T-helper 1 cell (primary cell): Measurements from ENCODE around the gene SORCS2.

ENCODE experiments used
- DNase-seq, 5 donors: peaks; one replicate each; pipeline ENCODE4 v3.0.0-alpha.2; 2012 to 2020

SORCS2 gene

DNA sequence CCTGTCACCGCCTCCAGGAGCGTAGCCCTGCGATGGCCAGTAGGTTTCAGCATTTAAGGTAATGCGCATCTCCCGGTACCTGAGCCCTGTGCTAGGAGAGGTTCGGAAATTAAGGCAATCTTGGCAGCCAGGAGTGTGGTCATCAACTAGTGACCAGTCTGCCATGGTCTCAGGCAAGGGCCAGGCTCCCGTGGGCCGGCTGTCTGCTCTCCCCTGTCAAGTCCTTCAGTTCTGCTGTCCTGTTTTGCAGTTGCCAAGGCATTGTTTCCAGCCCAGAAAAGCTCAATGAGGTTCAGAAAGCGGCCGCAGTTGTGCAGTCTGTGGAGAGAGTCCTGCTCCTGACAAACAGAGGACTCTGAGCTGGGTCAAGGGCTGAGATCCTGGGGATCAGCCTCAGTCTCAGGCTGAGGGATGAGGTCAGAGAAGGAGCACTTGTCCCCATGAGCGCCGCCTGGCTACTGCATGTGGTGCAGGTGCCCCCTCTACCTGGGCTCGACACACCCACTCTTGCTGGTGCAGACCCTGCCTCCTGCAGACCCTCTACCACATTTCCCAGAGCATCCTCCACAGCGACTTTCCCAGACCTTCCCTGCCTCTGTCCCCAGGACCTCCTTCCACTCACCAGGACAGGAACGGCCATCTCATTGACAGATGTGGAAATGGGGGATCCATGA is 295.8 kb downstream of the SORCS2 start:
- no peak for DNase-seq

DNA sequence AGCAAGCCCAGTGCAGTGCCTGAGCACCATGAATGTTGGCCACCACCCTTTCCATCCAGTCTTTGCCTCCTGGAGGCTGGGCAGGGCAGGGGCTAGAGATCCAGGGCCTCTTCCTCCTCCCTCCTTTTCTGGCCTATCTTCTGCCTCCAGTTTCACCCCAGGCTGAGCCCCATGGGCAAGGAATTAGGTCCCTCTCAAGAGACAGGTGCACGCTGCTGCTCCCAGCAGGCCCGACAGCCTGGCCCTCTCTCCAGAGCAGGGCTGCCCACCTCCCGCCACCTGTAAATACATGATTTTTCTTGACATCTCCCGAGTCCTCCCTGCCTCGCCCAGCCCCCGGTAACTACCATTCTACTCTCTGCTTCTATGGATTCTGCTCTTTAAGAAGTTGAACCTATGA is 299.6 kb downstream of the SORCS2 start:
- DNase-seq: no peak

DNA sequence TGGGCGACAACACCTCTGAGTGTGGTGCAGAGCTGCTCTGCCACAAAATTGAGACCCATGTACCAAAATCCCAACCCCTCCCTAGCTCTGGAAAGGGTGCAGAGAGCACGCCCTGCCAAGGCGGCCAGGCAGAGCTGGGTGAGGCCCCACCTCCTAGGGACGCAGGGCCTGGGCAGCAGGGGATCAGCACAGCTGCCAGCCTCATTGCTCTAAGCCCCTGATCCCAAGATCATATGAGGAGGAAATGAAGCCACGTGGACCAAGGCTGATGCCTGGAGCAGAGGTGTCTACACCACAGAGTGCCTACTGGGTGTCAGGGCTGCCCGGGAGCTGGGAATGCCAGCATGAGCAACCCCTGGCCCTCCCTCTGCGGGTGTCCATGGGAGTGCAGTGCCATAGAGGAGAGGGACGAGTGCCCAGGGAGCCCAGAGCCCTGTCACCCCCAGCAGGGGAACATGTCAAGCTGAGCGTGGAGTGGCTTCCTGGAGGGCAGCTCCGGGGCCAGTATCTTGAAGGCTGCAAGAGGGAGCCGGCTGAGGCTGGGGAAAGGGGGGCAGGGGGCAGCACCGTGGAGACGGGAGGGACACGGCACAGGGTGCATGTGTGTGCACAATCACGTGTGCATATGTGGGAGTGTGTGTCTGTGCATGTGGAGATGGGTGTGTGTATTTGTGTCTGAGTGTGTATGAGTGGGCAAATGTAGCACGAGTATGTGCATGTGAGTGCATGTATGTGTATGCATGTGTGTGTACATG is 306.3 kb downstream of the SORCS2 start:
- DNase-seq: no peak

DNA sequence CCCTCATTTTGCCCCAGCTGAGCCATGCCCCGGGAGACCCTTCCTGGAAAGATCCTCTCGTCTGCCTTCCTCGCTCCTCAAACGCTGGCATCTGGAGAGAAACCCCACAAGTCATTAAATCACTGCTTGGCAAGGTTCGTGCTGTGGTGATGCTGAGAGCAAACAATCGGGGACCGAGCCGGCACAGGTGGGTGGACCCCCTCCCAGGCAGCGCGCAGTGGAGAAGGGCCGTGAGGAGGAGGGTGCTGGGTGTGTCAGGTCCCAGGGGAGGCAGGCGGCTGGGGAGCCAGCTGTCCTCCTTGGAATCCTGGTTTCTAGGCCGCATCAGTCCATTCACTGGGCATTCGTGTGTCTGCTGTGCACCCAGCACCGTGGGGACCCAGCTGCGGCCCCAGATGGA is 307.3 kb downstream of the SORCS2 start:
- DNase-seq: no peak

DNA sequence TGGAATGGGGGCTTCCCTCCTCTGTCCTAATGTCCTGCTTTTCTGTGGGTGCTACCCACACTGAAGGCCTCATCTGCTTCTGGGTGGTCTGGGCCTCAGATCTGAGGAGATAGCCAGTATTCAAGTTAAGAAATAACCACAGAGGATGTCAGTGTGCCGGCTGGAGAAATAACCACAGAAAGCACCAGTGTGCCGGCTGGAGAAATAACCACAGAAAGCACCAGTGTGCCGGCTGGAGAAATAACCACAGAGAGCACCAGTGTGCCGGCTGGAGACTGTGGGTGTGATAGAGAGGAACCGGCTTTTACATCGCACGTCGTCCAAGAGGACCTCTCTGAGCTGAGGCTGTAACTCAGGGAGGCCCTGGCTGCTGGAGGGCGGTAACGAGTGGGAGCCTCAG is 308.1 kb downstream of the SORCS2 start:
- no peak for DNase-seq

DNA sequence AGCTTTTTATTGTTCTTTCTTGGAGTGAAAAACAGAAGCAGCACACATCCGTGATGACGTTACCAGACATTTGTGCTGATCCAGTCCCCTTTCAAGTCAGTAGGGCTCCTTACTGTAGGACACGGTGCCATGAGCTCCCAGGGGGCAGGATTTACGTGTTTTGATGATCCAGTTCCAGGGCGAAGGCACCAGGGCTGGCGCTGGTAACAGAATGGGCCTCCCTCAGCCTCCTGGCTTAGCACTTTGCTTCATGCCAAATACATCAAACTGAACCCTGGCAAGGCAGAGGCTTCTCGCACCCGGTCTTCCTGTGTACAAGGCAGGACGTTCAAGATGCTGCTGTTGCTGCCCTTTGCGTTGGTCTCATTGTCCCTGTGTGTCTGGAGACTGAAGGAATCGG is 309.0 kb downstream of the SORCS2 start:
- no peak for DNase-seq

DNA sequence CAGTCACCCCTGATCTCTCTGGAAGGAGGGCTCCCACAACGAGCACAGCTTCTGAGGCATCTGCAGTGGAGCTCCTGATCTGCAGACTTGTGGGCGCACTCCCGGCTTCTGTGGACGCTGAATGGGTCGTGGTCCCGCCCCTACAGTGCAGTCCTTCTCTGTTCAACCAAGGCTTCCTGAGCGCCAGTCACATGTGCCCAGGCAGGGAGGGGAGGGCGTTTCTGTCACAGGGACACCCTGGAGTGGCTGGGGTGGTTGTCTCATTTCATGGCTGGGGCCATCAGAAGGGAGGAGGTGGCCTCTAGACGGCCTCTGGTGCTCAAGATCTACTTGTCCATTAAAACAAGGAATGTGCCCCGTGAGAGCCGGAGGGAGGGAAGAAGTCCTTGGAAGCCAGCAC is 309.5 kb downstream of the SORCS2 start:
- DNase-seq: no peak

DNA sequence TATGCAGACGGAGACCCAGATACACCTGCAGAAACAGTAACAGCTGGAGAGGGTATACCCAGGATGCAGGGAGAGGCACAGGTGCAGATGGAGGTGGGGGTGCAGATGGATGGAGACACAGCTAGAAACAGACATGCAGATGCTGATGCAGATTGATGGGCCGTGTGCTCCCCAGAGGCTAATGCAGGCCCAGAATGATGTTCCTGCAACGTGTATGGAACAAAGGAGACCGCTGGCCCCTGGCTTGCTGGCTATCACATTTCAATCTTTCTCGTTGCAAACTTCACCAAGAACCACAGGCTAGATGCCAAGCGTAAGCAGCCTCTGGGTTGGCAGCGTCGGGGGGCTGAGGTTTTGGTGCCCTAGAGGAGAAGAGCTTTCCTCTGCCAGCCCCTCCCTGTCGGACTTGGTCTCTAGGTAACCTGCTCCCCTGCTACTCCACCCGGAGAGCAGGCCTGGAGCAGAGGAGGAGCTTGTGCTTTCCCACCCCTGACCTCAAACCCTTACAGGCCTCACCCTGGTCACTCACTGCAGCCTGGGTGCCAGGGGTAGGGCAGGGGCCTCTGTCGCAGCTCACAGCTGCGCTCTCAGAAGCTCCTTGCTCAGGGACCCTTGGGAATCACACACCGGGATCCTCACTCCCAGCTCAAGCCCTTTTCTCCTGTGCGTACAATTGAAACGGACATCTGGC is 311.4 kb downstream of the SORCS2 start:
- DNase-seq: no peak

DNA sequence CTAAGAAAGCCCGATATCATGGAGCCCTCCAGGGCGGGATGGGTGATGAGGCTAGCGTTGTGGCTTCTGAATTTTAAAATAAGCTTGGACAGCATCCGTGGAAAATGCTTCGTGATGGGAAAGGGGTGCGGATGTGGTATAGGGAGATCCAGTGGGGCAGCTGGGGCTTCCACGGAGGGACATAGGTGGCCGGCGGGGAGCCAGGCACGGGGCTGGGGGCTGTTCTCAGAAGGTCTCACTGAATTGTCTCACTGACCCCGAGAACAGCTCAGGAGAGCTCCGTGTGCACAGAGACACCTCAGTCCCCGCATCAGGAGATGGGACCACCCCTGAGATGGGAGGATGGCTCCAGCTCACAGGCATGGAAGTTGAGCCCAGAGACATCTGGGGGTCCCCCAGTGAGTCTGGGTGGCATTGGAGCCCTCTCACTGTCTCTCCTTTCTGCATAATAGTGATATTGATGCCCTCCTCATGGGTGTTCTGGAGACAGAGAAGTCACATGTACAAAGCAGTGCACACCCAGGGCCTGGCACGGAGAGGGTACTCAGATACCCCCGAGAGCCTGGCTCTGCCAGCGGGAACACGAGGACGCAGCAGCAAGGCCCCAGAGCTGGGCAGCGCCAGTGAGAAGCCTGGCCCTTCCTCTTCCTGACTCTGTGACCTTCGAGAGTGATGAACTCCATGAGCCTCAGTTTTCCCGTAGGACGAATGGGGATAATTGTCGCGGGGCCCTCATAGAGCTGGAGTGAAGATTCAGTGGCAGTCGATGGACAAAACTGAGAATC is 313.0 kb downstream of the SORCS2 start:
- DNase-seq: no peak

DNA sequence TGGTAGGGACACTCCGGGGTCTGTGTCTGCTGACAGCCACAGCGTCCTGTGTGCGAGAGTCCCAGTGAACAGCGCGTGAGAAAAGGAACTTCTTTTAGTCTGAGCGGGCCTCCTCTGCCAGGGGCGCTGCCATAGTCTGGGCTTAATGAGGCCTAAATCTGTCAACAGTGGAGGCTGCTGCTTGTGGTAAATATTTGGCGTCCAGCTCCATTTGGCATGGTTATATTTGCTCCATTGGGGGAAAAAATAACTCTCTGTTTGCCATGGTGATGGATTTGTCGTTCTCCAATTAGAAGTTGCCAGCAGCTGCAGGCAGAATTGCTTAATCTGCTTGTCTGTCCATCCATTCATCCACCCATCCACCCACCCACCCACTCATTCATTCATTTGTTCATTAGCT is 313.8 kb downstream of the SORCS2 start:
- DNase-seq: no peak

DNA sequence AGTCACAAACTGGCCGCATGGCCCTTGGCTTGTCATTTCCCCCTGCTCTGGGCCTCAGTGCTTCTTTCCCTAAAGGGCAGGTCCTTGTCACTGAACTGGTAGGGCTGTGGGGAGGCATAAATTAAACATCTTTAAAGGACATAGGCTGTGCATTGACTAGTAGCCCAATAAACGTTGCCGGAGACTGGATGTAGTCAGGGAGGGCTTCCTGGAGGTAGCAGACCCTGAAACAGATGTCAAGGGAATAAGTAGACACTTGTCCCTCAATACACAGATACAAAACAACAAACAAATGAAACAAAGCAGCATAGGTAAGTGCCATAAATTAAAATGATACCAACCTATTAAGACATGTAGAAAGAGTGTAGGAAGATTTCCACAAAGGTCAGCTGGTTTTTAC is 314.2 kb downstream of the SORCS2 start:
- DNase-seq: no peak

DNA sequence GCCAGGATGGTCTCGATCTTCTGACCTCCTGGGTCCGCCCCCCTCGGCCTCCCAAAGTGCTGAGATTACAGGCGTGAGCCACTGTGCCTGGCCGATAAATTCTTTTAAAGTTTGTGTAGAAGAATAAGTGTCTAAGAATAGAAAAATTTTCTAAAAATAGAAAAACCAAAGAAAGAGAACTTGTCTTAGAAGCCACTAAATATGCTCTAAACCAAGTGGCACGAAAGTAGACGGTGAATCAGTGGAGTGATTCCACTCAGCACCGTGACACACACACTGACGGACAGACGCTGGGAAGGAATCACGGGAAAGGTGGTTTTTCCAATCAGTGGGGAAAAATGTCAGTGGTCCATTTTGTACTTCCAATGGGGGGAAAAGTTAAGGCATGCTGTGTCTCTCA is 315.0 kb downstream of the SORCS2 start:
- no peak for DNase-seq

DNA sequence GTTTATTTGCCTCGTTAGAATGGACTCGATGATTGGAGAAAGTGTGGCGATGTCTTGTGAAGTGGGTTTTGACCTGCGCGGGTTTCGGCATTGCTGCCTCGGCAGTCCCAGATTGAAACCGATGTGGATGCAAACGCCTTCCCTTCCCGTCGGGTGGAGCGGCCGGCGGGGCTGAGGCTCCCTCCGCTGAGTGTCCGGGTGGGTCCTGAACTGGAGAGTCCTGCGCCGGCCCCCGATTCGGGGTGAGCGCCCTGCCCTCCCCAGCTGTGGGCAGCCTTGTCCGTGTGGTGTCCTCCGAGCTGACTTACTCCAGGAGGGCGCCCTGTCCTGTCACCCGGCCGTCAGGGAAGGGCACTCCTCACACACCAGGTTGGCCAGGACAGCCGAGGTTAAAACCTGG is 317.7 kb downstream of the SORCS2 start:
- DNase-seq: no peak

DNA sequence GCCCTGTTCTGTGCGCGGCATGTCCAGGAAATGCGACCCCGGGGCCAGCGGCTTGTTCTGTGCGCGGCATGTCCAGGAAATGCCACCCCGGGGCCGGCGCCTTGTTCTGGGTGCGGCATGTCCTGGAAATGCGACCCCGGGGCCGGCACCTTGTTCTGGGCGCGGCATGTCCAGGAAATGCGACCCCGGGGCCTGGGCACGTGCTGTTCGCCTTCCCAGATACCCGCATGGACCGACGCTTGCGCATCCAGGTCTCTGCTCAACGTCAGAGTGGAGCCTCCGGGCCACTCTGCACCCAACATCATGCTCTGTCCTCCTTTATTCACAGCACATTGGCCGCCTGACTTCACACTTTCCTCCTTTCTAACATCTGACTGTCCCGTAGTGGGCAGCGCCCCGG is 318.2 kb downstream of the SORCS2 start:
- no peak for DNase-seq

DNA sequence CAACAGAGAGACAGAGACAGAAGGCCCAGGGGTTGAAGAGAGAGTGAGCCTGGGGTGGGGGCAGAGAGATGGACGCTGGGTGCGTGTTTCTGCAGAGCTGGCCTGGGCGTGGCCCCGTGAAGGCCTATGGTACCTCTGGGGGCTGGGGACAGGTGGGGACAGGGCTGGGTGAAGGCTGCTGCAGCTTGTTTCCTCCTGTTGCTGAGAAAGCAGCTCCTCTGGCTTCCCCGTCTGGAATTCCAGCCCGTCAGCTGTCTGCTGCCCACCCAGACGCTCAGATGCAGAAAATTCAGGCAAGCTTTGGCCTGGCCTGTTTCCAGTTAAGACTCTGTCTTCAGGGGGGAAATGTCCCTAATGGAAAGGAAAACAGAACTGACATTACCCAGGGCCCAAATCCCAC is 319.2 kb downstream of the SORCS2 start:
- no peak for DNase-seq

DNA sequence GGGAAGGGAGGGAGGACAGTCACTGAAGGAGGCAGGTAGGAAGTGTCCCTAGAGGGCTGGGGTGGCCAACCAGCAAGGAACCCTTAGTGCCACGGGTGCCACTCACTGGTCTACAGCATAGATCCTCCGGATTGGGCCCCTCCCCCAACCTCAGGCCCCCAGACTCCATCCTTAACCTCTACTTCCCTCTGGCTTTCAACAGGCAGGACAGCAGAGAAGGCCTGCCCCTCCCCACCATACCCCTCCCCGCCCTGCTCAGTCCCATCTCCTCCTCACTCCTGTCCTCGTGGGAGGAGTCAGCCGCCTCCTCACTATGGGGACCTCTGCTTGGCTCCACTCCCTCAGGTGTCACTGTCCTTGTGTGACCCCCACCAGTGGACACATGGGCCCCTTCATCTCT is 320.1 kb downstream of the SORCS2 start:
- DNase-seq: no peak

DNA sequence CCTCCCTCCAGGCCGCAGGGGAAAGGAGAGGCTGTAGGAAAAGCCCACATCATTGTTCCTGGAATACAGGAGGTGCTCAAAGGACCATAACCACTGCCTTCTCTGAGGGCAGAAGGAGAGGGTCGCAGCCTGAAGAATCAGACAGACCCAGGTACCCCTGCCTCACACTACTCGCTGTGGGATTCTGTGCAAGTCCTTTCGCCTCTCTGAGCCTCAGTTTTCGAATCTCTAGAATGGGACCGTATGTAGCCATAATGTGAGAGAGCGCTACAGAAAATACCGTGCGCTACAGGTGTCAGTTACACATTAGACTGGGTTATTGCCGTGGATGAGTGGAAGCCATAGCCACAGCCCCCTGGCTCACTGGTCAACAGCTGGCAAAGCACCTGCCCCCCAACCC is 320.6 kb downstream of the SORCS2 start:
- DNase-seq: no peak

DNA sequence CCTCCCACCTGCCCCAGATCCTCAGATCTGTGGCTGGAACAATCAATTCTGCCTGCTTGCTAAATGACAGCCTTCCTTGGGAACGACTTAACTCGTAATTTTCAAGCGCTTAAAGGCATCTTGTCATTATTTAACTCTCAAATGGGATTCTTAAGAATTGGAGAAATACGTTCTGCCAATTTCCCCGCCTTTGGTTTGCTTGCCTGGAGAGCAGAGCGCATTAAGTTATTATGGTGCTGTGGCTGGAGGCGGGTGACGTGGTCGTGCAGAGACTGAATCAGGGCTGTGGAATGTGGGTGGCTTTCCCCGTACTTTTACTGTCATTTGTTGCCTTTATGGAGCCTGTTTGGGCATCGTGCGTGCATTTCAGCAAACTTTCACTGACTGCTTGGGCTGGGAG is 321.3 kb downstream of the SORCS2 start:
- no peak for DNase-seq

DNA sequence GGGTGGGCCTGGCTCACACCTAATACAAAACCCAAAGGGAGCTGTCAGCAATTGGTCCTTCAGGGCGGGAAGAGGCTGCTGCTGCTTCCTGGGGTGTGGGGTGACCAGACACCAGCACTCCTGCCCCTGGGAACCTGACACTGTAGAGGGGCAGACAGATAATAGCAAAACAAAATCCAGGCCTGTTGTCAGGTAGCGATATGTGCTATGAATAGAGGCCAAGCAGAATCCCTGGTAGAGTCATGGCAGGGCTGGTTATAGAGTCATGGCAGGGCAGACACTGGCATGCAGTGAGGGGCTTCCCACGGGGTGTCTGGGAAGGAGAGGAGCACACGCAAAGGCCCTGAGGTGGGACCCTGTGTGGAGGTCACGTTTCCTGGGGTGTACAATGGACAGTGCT is 321.9 kb downstream of the SORCS2 start:
- DNase-seq: no peak

DNA sequence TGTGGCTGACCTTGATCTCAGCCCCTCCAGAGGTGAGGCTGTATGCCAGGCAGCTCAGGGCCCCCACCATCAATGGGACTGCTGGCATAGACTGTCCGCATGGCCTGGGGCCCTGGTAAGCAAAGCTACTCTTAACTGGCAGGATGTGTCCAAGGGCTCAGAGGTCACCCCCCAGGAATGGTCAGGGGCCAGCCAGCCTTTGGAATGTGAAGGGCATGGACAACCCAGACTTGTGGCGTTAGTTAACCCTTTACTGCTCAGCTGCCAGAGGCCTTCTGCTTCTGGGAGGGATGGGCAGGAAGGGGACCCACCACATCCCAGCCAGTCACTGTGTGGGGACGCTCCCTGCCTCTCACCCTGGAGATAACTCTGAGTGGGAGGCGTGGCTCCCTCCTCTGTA is 322.5 kb downstream of the SORCS2 start:
- DNase-seq: no peak

DNA sequence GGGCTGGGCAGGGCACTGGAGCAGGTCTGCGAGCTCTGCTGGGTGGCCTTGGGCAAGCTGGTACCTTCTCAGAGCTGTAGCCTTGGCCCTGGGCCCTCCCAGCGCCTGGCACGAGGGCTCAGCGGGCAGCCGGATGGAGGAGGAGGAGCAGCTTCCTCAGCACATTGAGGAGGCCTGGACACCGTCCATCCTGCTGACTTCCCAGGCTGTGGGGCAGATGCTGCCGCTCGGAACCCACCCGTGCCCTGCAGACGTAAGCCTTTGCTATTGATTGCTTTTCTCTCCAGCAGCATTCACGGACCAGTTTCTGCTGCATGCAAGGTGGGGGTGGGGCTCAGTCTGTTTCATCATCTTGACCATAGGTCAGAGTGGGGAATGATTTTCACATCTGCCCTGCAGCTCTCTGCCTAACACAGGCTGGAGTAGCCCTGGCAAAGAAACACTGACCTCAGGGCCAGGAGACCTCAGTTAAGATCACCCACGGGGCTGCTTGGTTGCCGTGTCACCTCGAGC is 323.1 kb downstream of the SORCS2 start:
- DNase-seq: no peak

DNA sequence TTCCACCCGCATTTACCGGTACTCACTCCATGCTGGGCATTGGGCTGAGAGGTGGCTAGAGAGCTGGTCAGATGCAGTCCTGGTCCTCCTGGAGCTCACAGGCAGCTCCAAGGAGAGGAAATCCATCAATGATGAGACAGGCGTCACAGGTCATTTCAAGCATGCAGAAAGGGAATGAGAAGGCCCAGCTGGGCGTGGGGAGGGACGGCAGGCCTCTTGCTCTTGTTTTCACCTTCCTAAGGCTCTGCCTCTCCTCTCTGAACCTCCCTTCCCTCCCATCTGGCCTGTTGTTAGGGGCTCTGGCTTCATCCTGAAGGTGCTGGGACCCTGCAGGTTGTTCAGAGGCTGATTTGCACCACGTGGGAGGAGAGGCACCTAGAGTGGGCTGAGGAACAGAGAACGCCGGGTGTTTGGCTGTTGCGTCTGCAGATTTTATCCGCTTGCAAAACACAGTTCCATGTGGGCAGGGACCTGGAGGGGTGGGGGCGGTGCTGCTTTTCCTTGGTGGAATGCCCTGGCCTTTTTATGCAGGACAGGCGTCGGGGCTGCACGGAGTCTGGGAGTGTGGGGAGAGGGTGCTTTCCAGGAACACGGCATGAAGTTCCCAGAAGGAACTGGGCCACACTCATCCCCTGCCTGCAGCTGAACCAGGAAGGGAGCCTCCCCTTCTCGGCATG is 323.9 kb downstream of the SORCS2 start:
- DNase-seq: no peak

DNA sequence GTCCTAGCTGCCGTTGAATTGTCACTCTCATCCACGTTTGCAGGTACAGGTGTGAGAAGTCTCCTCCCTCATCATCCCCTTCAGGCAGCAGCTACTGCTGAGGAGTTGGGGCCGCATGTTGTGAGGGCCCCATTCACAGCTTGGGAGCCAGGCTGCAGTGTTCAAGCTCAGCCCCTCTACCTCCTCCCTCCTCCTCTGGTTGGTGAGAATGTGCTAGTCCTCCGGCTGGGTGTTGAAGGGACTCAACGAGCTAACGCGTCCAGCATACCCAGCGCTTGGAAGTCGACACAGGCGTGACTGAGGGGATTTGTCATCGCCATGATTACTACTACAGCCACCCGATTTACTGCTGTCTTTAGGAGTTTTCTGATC is 324.4 kb downstream of the SORCS2 start:
- no peak for DNase-seq
